ENCODE data around the gene DLGAP1. TPM values are rescaled to one million over a fixed set of nuclear protein-coding genes. Genes with fewer than 3 reads are reported as not detected.

DLGAP1 gene
- polyA plus RNA-seq, 1 of the 3 experiments (the other 2 are of a cell fraction) = not detected

DNA sequence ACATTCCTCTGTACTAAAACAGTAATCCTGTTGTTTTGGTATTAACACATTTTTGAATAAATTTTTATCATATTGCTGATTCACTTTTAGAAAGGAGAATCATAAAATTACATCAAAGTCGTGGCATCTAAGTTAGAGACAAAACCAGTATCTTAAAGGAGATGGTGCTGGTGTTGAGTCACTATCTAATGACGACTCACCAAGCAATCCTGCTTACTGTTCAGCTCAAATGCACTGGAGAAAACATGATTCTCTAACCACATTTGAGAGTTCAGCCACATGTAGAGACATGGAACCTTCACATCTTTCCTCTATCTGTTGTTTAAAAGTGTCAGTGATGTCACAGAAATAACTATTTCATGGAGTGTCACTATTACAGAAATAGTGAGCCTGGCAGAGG lies 531.4 kb downstream of the DLGAP1 start:
- Histone ChIP-seq H3K27me3 (ENCODE audit: insufficient read depth) (peaks cover 12% of the 10 kb centered on the region; the same call in 1 of the 2 replicates), H3K4me1 (ENCODE audit: control insufficient read depth in 1 of 2, insufficient read depth in 2 of 2, low read depth in 1 of 2, low read length in 1 of 2) (no peaks in the 10 kb centered on the region), H3K4me2 (no peak overlapping the region), H2AFZ (ENCODE audit: low read depth) (no peak overlapping the region), H3F3A (replicated peaks; ENCODE audit: insufficient read depth) (no peaks in the 10 kb centered on the region), H3K9ac (no peak overlapping the region), H3K36me3 (replicated peaks in 1 of 2; ENCODE audit: control insufficient read depth in 1 of 2, insufficient read depth in 2 of 2, low read length in 1 of 2) (no peaks in the 10 kb centered on the region), H3K27ac (ENCODE audit: low read depth in 2 of 2, low read length in 1 of 2) (no peak overlapping the region), H3K79me2 (ENCODE audit: insufficient read depth) (no peaks in the 10 kb centered on the region), H3K4me3 (ENCODE audit: low read depth in 2 of 2, low read length in 1 of 2) (no peak overlapping the region), H3K9me3 (no peaks in the 10 kb centered on the region), H4K20me1 (ENCODE audit: insufficient read depth) (no peaks in the 10 kb centered on the region), H3K9me2 (no peaks in the 10 kb centered on the region)
- POLR2A ChIA-PET = no interaction called here
- WGBS (ENCODE audit: low lambda C conversion rate) = 1% methylated on average over 2 of the region's 2 CpGs
- CTCF ChIA-PET = interaction anchor here (0.9 kb wide), 1 partner anchor 10 kb away, joined by 3 read pairs; no protein-coding TSS in a partner anchor
- TF ChIP-seq EZH2phosphoT487 (IDR thresholded peaks at IDR 0.05; ENCODE audit: borderline replicate concordance, low read depth) (no peak), SIN3A (IDR thresholded peaks at IDR 0.05; ENCODE audit: borderline replicate concordance, low read depth, low read length) (no peak), ELF1 (IDR thresholded peaks at IDR 0.05) (no peak), GATA2 (CRISPR knock-in tag; IDR thresholded peaks at IDR 0.05) (no peak)
- no peak for DNase-seq

GRCh38 chr18:3921826-3922225 lies 533.3 kb downstream of the DLGAP1 start:
- ChIA-PET POLR2A (no interaction called here), CTCF (interaction anchor here (1.4 kb wide), 1 partner anchor 74 kb away, joined by 8 read pairs; no protein-coding TSS in a partner anchor)
- no peaks in the 10 kb centered on the region for H3F3A ChIP-seq (replicated peaks; ENCODE audit: insufficient read depth)

More at GRCh38 chr18:3921826-3922225, 533.3 kb downstream of the DLGAP1 start:
- Histone ChIP-seq H2AFZ (ENCODE audit: low read depth) (no peak overlapping the region), H3K4me3 (ENCODE audit: low read depth in 2 of 2, low read length in 1 of 2) (no peak overlapping the region), H3K36me3 (replicated peaks in 1 of 2; ENCODE audit: control insufficient read depth in 1 of 2, insufficient read depth in 2 of 2, low read length in 1 of 2) (no peaks in the 10 kb centered on the region), H3K79me2 (ENCODE audit: insufficient read depth) (no peaks in the 10 kb centered on the region), H3K9me3 (no peaks in the 10 kb centered on the region), H3K4me2 (no peak overlapping the region), H3K9ac (no peak overlapping the region), H4K20me1 (ENCODE audit: insufficient read depth) (no peaks in the 10 kb centered on the region), H3K27me3 (ENCODE audit: insufficient read depth) (peaks cover 12% of the 10 kb centered on the region; the same call in 1 of the 2 replicates), H3K27ac (ENCODE audit: low read depth in 2 of 2, low read length in 1 of 2) (no peak overlapping the region), H3K4me1 (ENCODE audit: control insufficient read depth in 1 of 2, insufficient read depth in 2 of 2, low read depth in 1 of 2, low read length in 1 of 2) (no peaks in the 10 kb centered on the region), H3K9me2 (no peaks in the 10 kb centered on the region)
- DNase-seq = no peak
- WGBS (ENCODE audit: low lambda C conversion rate) = 4% methylated on average over 3 of the region's 3 CpGs
- TF ChIP-seq, protein P1, sequence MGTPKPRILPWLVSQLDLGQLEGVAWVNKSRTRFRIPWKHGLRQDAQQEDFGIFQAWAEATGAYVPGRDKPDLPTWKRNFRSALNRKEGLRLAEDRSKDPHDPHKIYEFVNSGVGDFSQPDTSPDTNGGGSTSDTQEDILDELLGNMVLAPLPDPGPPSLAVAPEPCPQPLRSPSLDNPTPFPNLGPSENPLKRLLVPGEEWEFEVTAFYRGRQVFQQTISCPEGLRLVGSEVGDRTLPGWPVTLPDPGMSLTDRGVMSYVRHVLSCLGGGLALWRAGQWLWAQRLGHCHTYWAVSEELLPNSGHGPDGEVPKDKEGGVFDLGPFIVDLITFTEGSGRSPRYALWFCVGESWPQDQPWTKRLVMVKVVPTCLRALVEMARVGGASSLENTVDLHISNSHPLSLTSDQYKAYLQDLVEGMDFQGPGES (IDR thresholded peaks at IDR 0.05; ENCODE audit: low read depth, low read length) = no peak
- TF ChIP-seq EP300 (IDR thresholded peaks at IDR 0.05; ENCODE audit: borderline replicate concordance in 1 of 2, low read depth in 1 of 2, low read length in 1 of 2) (no peak), FOXM1 (IDR thresholded peaks at IDR 0.05; ENCODE audit: low read depth) (no peak), CHD2 (IDR thresholded peaks at IDR 0.05; ENCODE audit: low read length, partially characterized antibody) (no peak), USF1 (IDR thresholded peaks at IDR 0.05; ENCODE audit: borderline replicate concordance, low read depth) (no peak), NFIC (IDR thresholded peaks at IDR 0.05; ENCODE audit: borderline replicate concordance) (no peak), ZBTB33 (IDR thresholded peaks at IDR 0.05; ENCODE audit: borderline replicate concordance, low read depth) (no peak), YY1 (IDR thresholded peaks at IDR 0.05; ENCODE audit: low read depth) (no peak), RAD21 (IDR thresholded peaks at IDR 0.05; ENCODE audit: low read length) (no peak)
